ENCODE results near the gene NLRP9. TPM values are rescaled to one million over a fixed set of nuclear protein-coding genes. Genes with fewer than 3 reads are reported as not detected.
"Not testable (repeated sequence)": the region's sequence is repeated elsewhere in the genome, so short reads cannot be mapped to it uniquely, and the experiment has no call there.

The NLRP9 gene
- total RNA-seq, 1 experiment from 2014 or later = not detected

DNA sequence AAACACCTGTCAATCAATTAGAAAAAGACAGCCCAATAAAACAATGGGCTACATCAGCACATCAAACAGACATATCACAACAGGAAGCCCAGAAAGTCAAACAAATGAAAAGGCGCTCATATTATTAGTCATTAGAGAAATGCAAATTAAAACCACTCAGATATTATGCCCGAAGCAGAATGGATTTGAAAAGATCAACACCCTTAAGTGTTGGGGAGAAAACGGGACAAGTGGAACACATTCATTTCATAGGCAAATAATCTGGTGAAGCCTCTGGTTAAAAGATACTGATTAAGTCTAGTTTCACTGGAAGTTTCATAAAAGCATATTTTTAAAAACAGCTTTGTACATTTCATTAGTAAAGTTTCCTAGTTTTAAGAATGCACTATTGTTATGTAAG, 17.4 kb downstream of the NLRP9 start:
- no TSS peak for BruUV-seq (replicated peaks)
- Mint-ChIP-seq H3K27me3 (ENCODE audit: insufficient read depth, unreplicated experiment) (peaks cover 3% of the 10 kb centered on the region), H3K36me3 (ENCODE audit: insufficient read depth, unreplicated experiment) (no peaks in the 10 kb centered on the region), H3K4me1 (ENCODE audit: low read depth, unreplicated experiment) (peaks cover 25% of the 10 kb centered on the region), H3K9me3 (ENCODE audit: unreplicated experiment) (peaks cover 16% of the 10 kb centered on the region), H3K4me3 (ENCODE audit: unreplicated experiment) (no peak overlapping the region), H3K27ac (ENCODE audit: unreplicated experiment) (no peak overlapping the region)
- H3K9me3 ChIP-seq = peaks cover 19% of the 10 kb centered on the region
- no peaks in the 10 kb centered on the region for H3K36me3 ChIP-seq (ENCODE audit: control insufficient read depth, insufficient read depth, low read length)
- CTCF ChIA-PET = no interaction called here
- TF ChIP-seq, protein P1, sequence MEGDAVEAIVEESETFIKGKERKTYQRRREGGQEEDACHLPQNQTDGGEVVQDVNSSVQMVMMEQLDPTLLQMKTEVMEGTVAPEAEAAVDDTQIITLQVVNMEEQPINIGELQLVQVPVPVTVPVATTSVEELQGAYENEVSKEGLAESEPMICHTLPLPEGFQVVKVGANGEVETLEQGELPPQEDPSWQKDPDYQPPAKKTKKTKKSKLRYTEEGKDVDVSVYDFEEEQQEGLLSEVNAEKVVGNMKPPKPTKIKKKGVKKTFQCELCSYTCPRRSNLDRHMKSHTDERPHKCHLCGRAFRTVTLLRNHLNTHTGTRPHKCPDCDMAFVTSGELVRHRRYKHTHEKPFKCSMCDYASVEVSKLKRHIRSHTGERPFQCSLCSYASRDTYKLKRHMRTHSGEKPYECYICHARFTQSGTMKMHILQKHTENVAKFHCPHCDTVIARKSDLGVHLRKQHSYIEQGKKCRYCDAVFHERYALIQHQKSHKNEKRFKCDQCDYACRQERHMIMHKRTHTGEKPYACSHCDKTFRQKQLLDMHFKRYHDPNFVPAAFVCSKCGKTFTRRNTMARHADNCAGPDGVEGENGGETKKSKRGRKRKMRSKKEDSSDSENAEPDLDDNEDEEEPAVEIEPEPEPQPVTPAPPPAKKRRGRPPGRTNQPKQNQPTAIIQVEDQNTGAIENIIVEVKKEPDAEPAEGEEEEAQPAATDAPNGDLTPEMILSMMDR (IDR thresholded peaks at IDR 0.05; ENCODE audit: insufficient read depth in 1 of 2, low read depth in 1 of 2, low read length in 1 of 2, severe bottlenecking in 1 of 2, unreplicated experiment in 1 of 2) = no peak
- H3K4me3 ChIP-seq (ENCODE audit: low read depth, low read length) = no peak overlapping the region
- DNase-seq = no peak
- POLR2A ChIA-PET = no interaction called here
- H3K27me3 ChIP-seq (replicated peaks; ENCODE audit: control insufficient read depth, insufficient read depth, low read length) = no peaks in the 10 kb centered on the region
- peaks cover 17% of the 10 kb centered on the region for H3K4me1 ChIP-seq
- intact Hi-C loops (cut with micrococcal nuclease; ENCODE audit: unreplicated experiment) = no loop called here

DNA sequence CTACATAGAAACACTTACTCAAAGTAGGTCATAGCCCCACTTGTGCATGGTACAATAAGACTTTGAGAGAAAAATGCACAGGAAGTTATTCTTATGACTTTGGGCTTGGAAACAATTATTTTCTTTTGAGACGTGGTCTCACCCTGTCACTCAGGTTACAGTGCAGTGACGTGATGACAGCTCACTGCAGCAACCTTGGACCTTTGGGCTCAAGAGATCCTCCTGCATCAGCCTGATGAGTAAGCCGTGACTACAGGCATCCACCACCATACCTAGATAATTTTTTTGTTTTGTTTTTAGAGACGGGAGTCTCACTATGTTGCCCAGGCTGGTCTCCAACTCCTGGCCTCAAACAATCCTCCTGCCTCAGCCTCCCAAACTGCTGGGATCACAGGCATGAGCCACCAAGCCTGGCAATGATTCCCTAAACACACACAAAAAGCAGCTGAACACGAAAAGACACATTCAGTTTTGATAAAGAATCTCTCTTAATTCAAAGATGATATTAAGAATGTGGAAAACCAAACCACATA, 17.9 kb downstream of the NLRP9 start:
- Mint-ChIP-seq H3K4me3 (ENCODE audit: unreplicated experiment) (no peak overlapping the region), H3K36me3 (ENCODE audit: insufficient read depth, unreplicated experiment) (no peaks in the 10 kb centered on the region), H3K4me1 (ENCODE audit: low read depth, unreplicated experiment) (peaks cover 25% of the 10 kb centered on the region), H3K9me3 (ENCODE audit: unreplicated experiment) (peaks cover 16% of the 10 kb centered on the region), H3K27ac (ENCODE audit: unreplicated experiment) (no peak overlapping the region), H3K27me3 (ENCODE audit: insufficient read depth, unreplicated experiment) (peaks cover 1% of the 10 kb centered on the region)
- intact Hi-C loops (cut with micrococcal nuclease; ENCODE audit: unreplicated experiment) = no loop called here
- Histone ChIP-seq H3K27me3 (replicated peaks; ENCODE audit: control insufficient read depth, insufficient read depth, low read length) (no peaks in the 10 kb centered on the region), H3K4me1 (peaks cover 17% of the 10 kb centered on the region), H3K36me3 (ENCODE audit: control insufficient read depth, insufficient read depth, low read length) (no peaks in the 10 kb centered on the region), H3K9me3 (peaks cover 19% of the 10 kb centered on the region), H3K4me3 (ENCODE audit: low read depth, low read length) (no peak overlapping the region)
- CTCF ChIA-PET = no interaction called here
- POLR2A ChIA-PET = no interaction called here
- no peak for DNase-seq
- BruUV-seq (replicated peaks) = no TSS peak
- TF ChIP-seq, protein P1 (IDR thresholded peaks at IDR 0.05; ENCODE audit: insufficient read depth in 1 of 2, low read depth in 1 of 2, low read length in 1 of 2, severe bottlenecking in 1 of 2, unreplicated experiment in 1 of 2) = no peak

DNA sequence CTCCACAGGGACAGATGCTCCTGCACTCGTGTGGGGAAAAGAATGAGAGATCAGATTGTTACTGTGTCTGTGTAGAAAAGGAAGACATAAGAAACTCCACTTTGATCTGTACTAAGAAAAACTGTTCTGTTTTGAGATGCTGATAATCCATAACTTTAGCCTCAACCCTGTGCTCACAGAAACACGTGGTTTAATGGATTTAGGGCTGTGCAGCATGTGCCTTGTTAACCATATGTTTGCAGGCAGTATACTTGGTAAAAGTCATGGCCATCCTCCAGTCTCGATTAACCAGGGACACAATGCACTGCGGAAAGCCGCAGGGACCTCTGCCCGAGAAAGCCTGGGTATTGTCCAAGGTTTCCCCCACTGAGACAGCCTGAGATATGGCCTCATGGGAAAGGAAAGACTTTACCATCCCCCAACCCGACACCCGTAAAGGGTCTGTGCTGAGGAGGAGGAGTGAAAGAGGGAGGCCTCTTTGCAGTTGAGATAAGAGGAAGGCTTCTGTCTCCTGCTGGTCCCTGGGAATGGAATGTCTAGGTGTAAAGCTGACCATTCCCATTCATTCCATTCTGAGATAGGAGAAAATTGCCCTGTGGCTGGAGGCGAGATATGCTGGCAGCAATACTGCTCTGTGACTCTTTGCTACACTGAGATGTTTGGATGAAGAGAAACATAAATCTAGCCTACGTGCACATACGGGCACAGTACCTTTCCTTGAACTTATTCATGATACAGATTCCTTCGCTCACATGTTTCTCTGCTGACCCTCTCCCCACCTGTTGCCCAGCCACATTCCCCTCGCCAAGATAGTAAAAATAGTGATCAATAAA, 20.1 kb downstream of the NLRP9 start:
- H3K27ac Mint-ChIP-seq (ENCODE audit: unreplicated experiment) = peak overlapping the region; percentile 42
- H3K9me3 Mint-ChIP-seq (ENCODE audit: unreplicated experiment) = peaks cover 20% of the 10 kb centered on the region
- H3K4me1 Mint-ChIP-seq (ENCODE audit: low read depth, unreplicated experiment) = peaks cover 25% of the 10 kb centered on the region
- DNase-seq = peak; percentile 39 to 68
- H3K4me3 ChIP-seq (ENCODE audit: low read depth, low read length); intact Hi-C loops (cut with micrococcal nuclease; ENCODE audit: unreplicated experiment); BruUV-seq (replicated peaks); H3K36me3 Mint-ChIP-seq (ENCODE audit: insufficient read depth, unreplicated experiment); H3K36me3 ChIP-seq (ENCODE audit: control insufficient read depth, insufficient read depth, low read length); H3K27me3 ChIP-seq (replicated peaks; ENCODE audit: control insufficient read depth, insufficient read depth, low read length); POLR2A ChIA-PET; H3K27me3 Mint-ChIP-seq (ENCODE audit: insufficient read depth, unreplicated experiment); CTCF ChIA-PET: not testable (repeated sequence)
- H3K4me3 Mint-ChIP-seq (ENCODE audit: unreplicated experiment) = peak overlapping the region; percentile 6
- Histone ChIP-seq H3K4me1 (peaks cover 17% of the 10 kb centered on the region), H3K9me3 (peaks cover 19% of the 10 kb centered on the region)
